Activated CD8-positive, alpha-beta T cell treated with anti-CD3 and anti-CD28 coated beads, Interleukin-2, amount 10 ng/mL, durations not matched to agents 7 days and 5 days (primary cell): ENCODE data around the gene MAPKAPK3. TPM values are rescaled to one million over a fixed set of nuclear protein-coding genes. Genes with fewer than 3 reads are reported as not detected.
A peak's percentile ranks its signal among the peaks of the same experiment; 100 is the strongest.

Experiments
- ATAC-seq: fragments of 150-1000 bp; cut with Tn5 transposase; one replicate; pipeline ENCODE4 v1.10.0; 2021; ENCODE audit warnings: moderate library complexity
- CTCF ChIA-PET: fragments of 350-600 bp; sonication (Branson Sonifier 250); formaldehyde crosslinking; loops from one replicate; lab custom pipeline; 2021; ENCODE audit warnings: antibody characterized with exemption; lab: Charles Lee
- POLR2A ChIA-PET: fragments of 350-600 bp; sonication (Branson Sonifier 250); formaldehyde crosslinking; loops from one replicate; lab custom pipeline; 2021; ENCODE audit warnings: antibody characterized with exemption; lab: Charles Lee
- DNase-seq: peaks from one replicate; pipeline ENCODE4 v3.0.0-alpha.2; 2020
- H3K27ac Mint-ChIP-seq: one replicate; pipeline ENCODE4 v1.8.0; 2021; ENCODE audit warnings: mild to moderate bottlenecking, mixed read lengths
- H3K27me3 Mint-ChIP-seq: one replicate; pipeline ENCODE4 v1.8.0; 2021; ENCODE audit warnings: low read depth, mixed read lengths
- H3K36me3 Mint-ChIP-seq: one replicate; pipeline ENCODE4 v1.8.0; 2021; ENCODE audit warnings: low read depth, mixed read lengths
- H3K4me1 Mint-ChIP-seq: one replicate; pipeline ENCODE4 v1.8.0; 2021; ENCODE audit warnings: low read depth, mixed read lengths
- H3K4me3 Mint-ChIP-seq: one replicate; pipeline ENCODE4 v1.8.0; 2021; ENCODE audit warnings: mild to moderate bottlenecking, mixed read lengths
- H3K9me3 Mint-ChIP-seq: one replicate; pipeline ENCODE4 v1.8.0; 2022; ENCODE audit warnings: mixed read lengths; ENCODE audit not compliant: insufficient read depth
- total RNA-seq, 2 experiments: library from RNA; stranded (reverse); gene quantifications; one replicate each; pipeline ENCODE4 v1.2.3, GENCODE V29; 2021

The MAPKAPK3 gene
- total RNA-seq, 2 experiments from 2014 or later = 224 to 225 TPM

DNA sequence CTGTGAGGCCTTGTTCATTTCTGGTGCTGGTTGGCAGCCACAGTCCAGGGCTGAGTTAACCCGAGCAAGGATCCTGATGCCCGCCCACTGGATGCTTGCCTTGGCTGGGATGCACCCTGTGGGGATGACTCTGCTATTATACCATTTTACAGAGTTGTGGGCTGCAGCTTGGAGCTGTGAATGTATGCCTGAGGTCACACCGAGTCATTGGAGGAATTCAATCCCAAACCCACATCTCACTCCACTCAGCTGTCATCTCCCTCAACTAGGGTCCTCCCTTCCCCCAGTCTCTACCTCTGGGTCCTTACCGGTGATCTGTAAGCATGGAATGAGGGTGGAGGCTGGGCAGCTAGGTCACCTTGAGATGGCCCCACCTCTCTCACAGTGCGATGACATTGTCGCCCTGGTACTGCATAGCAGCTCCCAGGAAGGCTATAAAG, 22.1 kb downstream of the MAPKAPK3 start:
- DNase-seq (no peak), ATAC-seq (no peak)
- Mint-ChIP-seq H3K4me1 (peaks cover 43% of the 10 kb centered on the region), H3K36me3 (peaks cover 65% of the 10 kb centered on the region), H3K4me3 (no peak overlapping the region), H3K27me3 (no peaks in the 10 kb centered on the region), H3K9me3 (no peaks in the 10 kb centered on the region), H3K27ac (peak overlapping the region; percentile 81)
- ChIA-PET POLR2A (no interaction called here), CTCF (interaction anchor here (2.6 kb wide), 1 partner anchor 13 kb away, joined by 14 read pairs; no protein-coding TSS in a partner anchor)

DNA sequence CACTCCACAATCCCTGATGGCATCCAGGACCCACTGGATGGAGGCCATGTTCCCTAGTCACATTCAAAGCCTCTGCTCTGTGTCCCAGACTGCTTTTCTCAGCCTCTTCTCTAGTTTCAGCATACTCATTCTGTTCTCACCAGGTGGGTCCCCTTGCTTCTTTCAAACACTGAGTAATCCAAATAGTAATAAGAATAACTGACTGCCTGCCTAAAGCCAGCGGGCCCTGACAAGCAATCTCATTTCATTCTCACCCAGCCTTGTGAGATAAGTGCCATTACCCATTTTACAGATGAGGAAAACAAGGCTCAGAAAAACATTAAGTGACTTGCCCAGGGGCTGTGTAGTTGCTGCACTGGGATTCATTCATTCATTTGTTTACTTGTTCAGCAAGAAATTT, 25.4 kb downstream of the MAPKAPK3 start:
- H3K27me3 Mint-ChIP-seq = no peaks in the 10 kb centered on the region
- peaks cover 74% of the 10 kb centered on the region for H3K36me3 Mint-ChIP-seq
- no peak for ATAC-seq
- H3K4me1 Mint-ChIP-seq = peaks cover 23% of the 10 kb centered on the region
- CTCF ChIA-PET = no interaction called here
- no peak for DNase-seq
- no peaks in the 10 kb centered on the region for H3K9me3 Mint-ChIP-seq
- no peak overlapping the region for H3K4me3 Mint-ChIP-seq
- H3K27ac Mint-ChIP-seq = no peak overlapping the region
- POLR2A ChIA-PET = no interaction called here

DNA sequence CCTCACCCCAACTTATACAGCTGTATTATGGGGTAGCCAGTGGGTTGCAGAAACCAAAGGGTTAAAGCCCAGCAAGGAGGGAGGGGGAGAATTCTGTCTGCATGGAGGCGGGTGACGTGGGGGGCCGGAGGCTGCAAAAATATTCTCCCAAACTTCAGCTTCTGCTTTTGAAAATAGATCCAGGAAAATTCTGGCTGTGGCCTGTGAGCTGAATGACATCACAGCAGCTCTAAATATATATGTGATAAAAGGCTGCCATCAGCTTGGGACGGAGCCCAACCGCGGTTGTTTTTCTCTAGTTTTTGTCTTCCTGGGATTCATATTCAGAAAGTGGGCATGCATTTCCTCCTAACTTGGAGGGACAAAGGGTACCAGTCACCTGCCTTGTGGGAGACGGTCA, 27.6 kb downstream of the MAPKAPK3 start:
- Mint-ChIP-seq H3K9me3 (no peaks in the 10 kb centered on the region), H3K27ac (peak overlapping the region; percentile 32), H3K36me3 (peaks cover 72% of the 10 kb centered on the region), H3K4me3 (no peak overlapping the region), H3K27me3 (no peaks in the 10 kb centered on the region), H3K4me1 (peaks cover 11% of the 10 kb centered on the region)
- ATAC-seq = no peak
- ChIA-PET POLR2A (no interaction called here), CTCF (interaction anchor here (1.1 to 1.5 kb wide), 3 partner anchors 12 to 727 kb away, joined by 3 to 5 read pairs (median 4); no protein-coding TSS in a partner anchor)
- DNase-seq = no peak

DNA sequence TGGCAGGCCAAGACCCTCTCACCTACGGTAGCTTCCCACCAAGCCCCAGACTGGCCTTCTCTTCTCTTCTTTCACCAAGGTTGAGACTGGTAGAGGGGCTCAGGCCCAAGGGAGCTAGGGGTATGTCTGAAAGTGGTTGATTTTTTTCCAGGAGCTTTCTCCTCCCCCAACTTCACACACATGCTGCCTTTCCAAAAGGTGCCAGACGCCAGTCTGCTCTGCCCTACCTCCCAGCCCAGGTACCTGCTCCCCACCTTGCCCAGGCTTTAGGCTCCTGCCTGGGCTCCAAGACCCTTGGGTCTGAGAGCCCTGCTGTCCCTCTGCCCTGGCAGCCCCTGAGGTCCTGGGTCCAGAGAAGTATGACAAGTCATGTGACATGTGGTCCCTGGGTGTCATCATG, 28.4 kb downstream of the MAPKAPK3 start:
- Mint-ChIP-seq H3K9me3 (no peaks in the 10 kb centered on the region), H3K27me3 (no peaks in the 10 kb centered on the region), H3K36me3 (peaks cover 72% of the 10 kb centered on the region), H3K4me3 (no peak overlapping the region), H3K27ac (no peak overlapping the region), H3K4me1 (peaks cover 11% of the 10 kb centered on the region)
- ChIA-PET CTCF (interaction anchor here (1.1 to 1.5 kb wide), 4 partner anchors 13 to 727 kb away, joined by 3 to 5 read pairs (median 4); no protein-coding TSS in a partner anchor), POLR2A (no interaction called here)
- no peak for ATAC-seq
- no peak for DNase-seq

DNA sequence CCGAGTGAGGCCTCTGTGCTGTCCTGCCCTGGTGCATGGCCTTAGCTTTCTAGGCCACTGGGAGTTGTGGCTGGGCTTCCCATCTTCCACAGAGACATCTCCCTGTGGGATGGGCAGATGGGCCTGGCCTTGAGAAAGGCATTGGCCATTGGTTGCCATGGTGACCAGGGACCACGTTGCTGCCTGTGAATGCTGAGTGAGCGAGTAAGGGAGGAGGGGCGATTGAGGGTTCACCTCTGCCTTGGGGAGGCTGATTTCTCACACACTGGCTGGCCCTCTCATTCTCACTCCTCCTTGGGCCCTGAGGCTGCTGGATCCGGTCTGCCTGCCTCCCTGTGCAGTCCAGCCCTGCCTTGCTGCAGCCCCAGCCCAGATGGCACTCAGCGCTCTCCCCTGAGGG, 31.4 kb downstream of the MAPKAPK3 start:
- peak overlapping the region; percentile 20 for H3K27ac Mint-ChIP-seq
- POLR2A ChIA-PET = interaction anchor here (1.8 kb wide), 1 partner anchor 31 kb away, joined by 13 read pairs; the partner anchor contains the start of gene MAPKAPK3

DNA sequence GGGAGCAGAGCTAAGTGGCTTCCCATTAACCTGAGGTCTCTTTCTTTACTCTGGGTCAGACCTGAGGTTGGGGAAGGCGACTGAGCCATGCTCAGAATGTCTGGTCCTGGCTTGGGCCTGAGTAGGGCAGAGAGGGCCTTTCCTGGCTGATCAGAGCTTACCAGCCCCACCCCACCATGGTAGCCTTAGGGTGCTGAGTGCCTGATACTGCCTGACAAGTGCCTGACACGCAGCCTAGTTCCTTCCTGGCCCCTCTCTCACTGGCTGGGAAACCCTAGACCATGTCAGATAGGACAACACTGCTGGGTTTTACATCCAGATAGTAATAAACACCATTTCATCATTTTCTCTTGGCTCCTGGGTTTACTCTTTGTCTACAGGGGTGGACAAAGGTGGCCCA, 32.0 kb downstream of the MAPKAPK3 start:
- H3K27ac Mint-ChIP-seq = peak overlapping the region; percentile 20
- ChIA-PET POLR2A (interaction anchor here (1.8 kb wide), 1 partner anchor 32 kb away, joined by 13 read pairs; the partner anchor contains the start of gene MAPKAPK3), CTCF (interaction anchor here (1.0 to 9.6 kb wide), 3 partner anchors 17 to 30 kb away, joined by 3 to 219 read pairs (median 4); partner anchors contain the start of gene MAPKAPK3)
- peaks cover 42% of the 10 kb centered on the region for H3K36me3 Mint-ChIP-seq
- no peak for DNase-seq
- no peaks in the 10 kb centered on the region for H3K9me3 Mint-ChIP-seq
- H3K27me3 Mint-ChIP-seq = no peaks in the 10 kb centered on the region
- H3K4me1 Mint-ChIP-seq = peaks cover 17% of the 10 kb centered on the region
- no peak for ATAC-seq
- no peak overlapping the region for H3K4me3 Mint-ChIP-seq

More for the DNA sequence above, 31.4 kb downstream of the MAPKAPK3 start:
- Mint-ChIP-seq H3K27me3 (no peaks in the 10 kb centered on the region), H3K36me3 (peaks cover 48% of the 10 kb centered on the region), H3K9me3 (no peaks in the 10 kb centered on the region), H3K4me3 (no peak overlapping the region), H3K4me1 (peaks cover 13% of the 10 kb centered on the region)
- CTCF ChIA-PET = interaction anchor here (9.6 kb wide), 1 partner anchor 29 kb away, joined by 219 read pairs; the partner anchor contains the start of gene MAPKAPK3
- no peak for ATAC-seq
- DNase-seq = no peak

DNA sequence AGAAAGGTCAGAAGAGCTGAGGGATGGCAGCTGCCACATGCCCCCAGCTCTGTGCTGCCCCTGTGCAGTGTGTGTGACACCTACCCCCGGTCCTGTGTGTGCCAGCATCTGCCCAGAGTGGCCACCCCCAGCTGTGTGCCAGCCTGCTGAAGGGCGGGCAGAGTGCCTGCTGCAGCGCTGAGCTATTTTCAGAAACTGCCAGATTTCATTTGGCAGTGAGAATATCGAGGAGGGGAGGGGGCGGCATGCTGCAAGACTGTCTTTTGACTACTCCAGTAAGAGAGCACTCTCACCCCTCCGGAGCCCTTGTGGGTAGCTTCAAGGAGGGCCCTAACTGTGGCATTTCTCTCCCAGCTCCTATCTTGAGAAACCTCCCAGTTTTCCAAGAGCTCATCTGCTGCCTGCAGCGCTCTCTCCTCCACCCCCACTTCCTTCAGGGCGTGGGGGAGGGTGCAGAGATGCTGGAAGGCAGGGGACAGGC, 32.5 kb downstream of the MAPKAPK3 start:
- H3K9me3 Mint-ChIP-seq = no peaks in the 10 kb centered on the region
- H3K36me3 Mint-ChIP-seq = peaks cover 36% of the 10 kb centered on the region
- H3K4me1 Mint-ChIP-seq = peaks cover 19% of the 10 kb centered on the region
- no peaks in the 10 kb centered on the region for H3K27me3 Mint-ChIP-seq
- DNase-seq = no peak
- ChIA-PET POLR2A (interaction anchor here (1.8 kb wide), 1 partner anchor 32 kb away, joined by 13 read pairs; the partner anchor contains the start of gene MAPKAPK3), CTCF (interaction anchor here (1.0 to 9.6 kb wide), 3 partner anchors 17 to 30 kb away, joined by 3 to 219 read pairs (median 4); partner anchors contain the start of gene MAPKAPK3)
- no peak for ATAC-seq
- no peak overlapping the region for H3K27ac Mint-ChIP-seq
- H3K4me3 Mint-ChIP-seq = no peak overlapping the region

DNA sequence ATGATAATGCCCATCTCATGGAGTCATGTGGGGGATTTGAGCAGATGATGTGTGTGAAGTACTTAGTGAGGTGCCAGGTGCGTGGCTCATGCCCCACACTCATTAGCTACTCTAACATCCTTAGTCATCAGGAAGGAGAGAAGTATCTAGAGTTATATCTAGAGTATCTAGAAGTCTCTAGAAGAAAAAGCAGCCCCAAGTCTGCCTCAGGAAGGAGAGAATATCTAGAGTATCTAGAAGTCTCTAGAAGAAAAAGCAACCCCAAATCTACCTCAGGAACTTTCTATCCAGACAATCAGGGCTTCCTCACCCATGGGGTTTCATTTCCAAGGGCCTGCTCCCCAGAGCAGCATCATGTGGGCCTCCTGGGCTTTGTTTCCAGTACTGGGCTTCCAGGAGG, 33.1 kb downstream of the MAPKAPK3 start:
- POLR2A ChIA-PET = interaction anchor here (1.8 kb wide), 1 partner anchor 33 kb away, joined by 13 read pairs; the partner anchor contains the start of gene MAPKAPK3
- Mint-ChIP-seq H3K4me1 (peaks cover 24% of the 10 kb centered on the region), H3K9me3 (no peaks in the 10 kb centered on the region), H3K4me3 (no peak overlapping the region), H3K27me3 (no peaks in the 10 kb centered on the region), H3K27ac (peak overlapping the region; percentile 61), H3K36me3 (peaks cover 32% of the 10 kb centered on the region)
- CTCF ChIA-PET = interaction anchor here (1.0 to 9.6 kb wide), 3 partner anchors 18 to 31 kb away, joined by 3 to 219 read pairs (median 4); partner anchors contain the start of gene MAPKAPK3
- no peak for DNase-seq
- ATAC-seq = no peak

DNA sequence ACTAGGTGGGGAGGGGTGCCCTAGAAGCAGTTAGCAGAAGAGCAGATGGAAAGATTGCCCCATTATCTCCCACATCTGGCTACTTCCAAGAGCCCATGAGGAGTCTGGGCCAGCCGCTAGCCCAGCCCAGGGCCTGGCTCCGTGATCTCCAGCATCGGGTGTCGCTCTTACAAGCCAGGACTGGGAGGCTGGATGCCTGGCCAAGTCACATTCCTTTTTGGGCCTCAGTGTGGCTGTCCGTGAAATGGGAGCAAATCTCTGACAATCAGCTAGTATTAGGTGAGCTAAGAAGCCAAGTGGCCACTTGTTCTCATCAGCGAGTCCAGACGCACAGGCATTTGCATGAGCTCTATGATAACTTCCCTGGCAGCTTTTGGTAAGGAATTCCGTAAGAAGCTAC, 34.5 kb downstream of the MAPKAPK3 start:
- peaks cover 25% of the 10 kb centered on the region for H3K4me1 Mint-ChIP-seq
- H3K36me3 Mint-ChIP-seq = peaks cover 23% of the 10 kb centered on the region
- no peaks in the 10 kb centered on the region for H3K27me3 Mint-ChIP-seq
- no peak for DNase-seq
- H3K4me3 Mint-ChIP-seq = peak overlapping the region; percentile 12
- no peaks in the 10 kb centered on the region for H3K9me3 Mint-ChIP-seq
- ChIA-PET CTCF (interaction anchor here (0.7 to 9.6 kb wide), 7 partner anchors 11 to 408 kb away, joined by 3 to 219 read pairs (median 14); partner anchors contain the start of genes HEMK1 and MAPKAPK3), POLR2A (interaction anchor here (0.8 kb wide), 1 partner anchor 828 kb away, joined by 4 read pairs; no protein-coding TSS in a partner anchor)
- H3K27ac Mint-ChIP-seq = peak overlapping the region; percentile 57
- no peak for ATAC-seq

DNA sequence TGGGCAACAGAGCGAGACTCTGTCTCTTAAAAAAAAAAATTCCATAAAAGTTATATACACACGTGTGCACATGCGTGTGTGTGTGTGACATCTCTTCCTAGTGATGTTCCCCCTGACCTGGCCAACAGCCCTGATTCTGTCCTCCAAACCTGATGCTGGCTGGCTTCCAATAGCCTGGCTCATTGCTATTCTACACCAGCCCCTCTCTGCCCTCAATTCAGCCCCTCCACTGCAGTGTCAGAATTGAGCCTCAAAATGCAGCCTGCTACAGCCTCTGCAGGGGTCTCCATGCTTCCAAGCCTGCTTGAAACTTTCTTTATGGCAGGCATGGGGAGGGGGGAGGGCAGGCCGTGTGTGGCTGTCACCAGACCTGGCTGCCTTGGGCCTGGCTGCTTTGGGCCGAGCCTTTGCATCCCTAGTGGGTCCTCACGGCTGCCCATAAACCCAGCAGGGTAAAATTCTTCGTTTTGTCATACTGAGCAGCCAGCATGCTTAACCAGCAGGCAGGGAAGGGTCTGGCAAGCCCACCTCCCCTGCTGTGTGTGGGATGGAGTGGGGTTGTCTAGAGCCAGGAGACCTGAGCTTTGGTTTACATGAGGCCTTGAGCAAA, 35.1 kb downstream of the MAPKAPK3 start:
- POLR2A ChIA-PET = interaction anchor here (0.8 to 2.0 kb wide), 3 partner anchors 32 to 827 kb away, joined by 4 to 18 read pairs (median 6); partner anchors contain the start of gene MAPKAPK3
- Mint-ChIP-seq H3K27ac (peak overlapping the region; percentile 15), H3K36me3 (peaks cover 17% of the 10 kb centered on the region), H3K4me3 (no peak overlapping the region), H3K27me3 (no peaks in the 10 kb centered on the region), H3K9me3 (no peaks in the 10 kb centered on the region), H3K4me1 (peaks cover 25% of the 10 kb centered on the region)
- CTCF ChIA-PET = interaction anchor here (0.7 to 9.6 kb wide), 15 partner anchors 11 to 409 kb away, joined by 3 to 219 read pairs (median 5); partner anchors contain the start of genes CISH, HEMK1 and MAPKAPK3
- no peak for ATAC-seq
- no peak for DNase-seq

DNA sequence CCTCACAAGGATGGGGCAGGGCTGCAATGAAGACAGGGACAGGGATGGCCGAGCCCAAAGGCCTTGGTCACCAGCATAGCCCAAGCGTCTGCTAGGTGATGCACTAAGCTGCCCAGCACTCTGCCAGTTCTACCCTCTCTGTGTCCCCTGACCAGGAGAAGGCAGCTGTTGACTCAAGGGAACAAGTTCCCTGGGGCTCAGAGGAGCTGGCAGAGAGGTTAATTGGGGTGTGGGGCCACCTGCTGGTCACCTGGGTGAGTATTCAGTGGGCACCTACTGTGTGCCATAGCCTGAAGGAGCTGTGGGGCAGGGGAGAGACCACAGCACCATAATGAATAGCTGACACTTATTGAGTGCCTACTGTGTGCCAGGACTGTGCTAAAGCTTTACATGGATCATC, 35.8 kb downstream of the MAPKAPK3 start:
- CTCF ChIA-PET = interaction anchor here (0.7 to 9.6 kb wide), 16 partner anchors 10 to 101 kb away, joined by 3 to 219 read pairs (median 5); partner anchors contain the start of genes CISH, HEMK1 and MAPKAPK3
- H3K4me1 Mint-ChIP-seq = peaks cover 23% of the 10 kb centered on the region
- POLR2A ChIA-PET = interaction anchor here (0.8 to 2.0 kb wide), 3 partner anchors 32 to 40 kb away, joined by 5 to 18 read pairs (median 6); partner anchors contain the start of gene MAPKAPK3
- H3K27ac Mint-ChIP-seq = peak overlapping the region; percentile 21
- peaks cover 12% of the 10 kb centered on the region for H3K36me3 Mint-ChIP-seq
- peak; percentile 72 for ATAC-seq
- H3K4me3 Mint-ChIP-seq = no peak overlapping the region
- no peaks in the 10 kb centered on the region for H3K27me3 Mint-ChIP-seq
- peak; percentile 66 for DNase-seq
- H3K9me3 Mint-ChIP-seq = no peaks in the 10 kb centered on the region
